HG03095 (cell line): Measurements from ENCODE around the gene C2CD4A.

Experiments used
- ATAC-seq: cut with Tn5 transposase; IDR thresholded peaks from one replicate; pipeline ENCODE4 v1.9.1; 2021; ENCODE audit warnings: moderate library complexity; ENCODE audit not compliant: unreplicated experiment

Gene C2CD4A

GRCh38 chr15:62059816-62060112, 7.0 kb upstream of the C2CD4A start:
- ATAC-seq, result peak; percentile 63

- ATAC-seq, result peak; percentile 82
Observed at GRCh38 chr15:62060113-62060895, 6.5 kb upstream of the C2CD4A start, which contains the start of gene VPS13C. Gene VPS13C, minus strand, starts transcription at chr15:62060447. Its CDS starts 73 bp downstream, at chr15:62060374.

GRCh38 chr15:62060896-62061280, 5.9 kb upstream of the C2CD4A start:
- no peak for ATAC-seq

- ATAC-seq, result no peak
Observed at GRCh38 chr15:62063825-62064635, 2.7 kb upstream of the C2CD4A start.

- ATAC-seq, result no peak
Observed at GRCh38 chr15:62067448-62068044, 769 bp downstream of the C2CD4A start.

- no peak for ATAC-seq
Observed at GRCh38 chr15:62068071-62068809, 1.5 kb downstream of the C2CD4A start.

GRCh38 chr15:62068810-62069167, 2.0 kb downstream of the C2CD4A start:
- ATAC-seq, result no peak

GRCh38 chr15:62069551-62069950, 2.8 kb downstream of the C2CD4A start:
- no peak for ATAC-seq

- ATAC-seq, result no peak
Observed at GRCh38 chr15:62071711-62072308, 5.0 kb downstream of the C2CD4A start.

GRCh38 chr15:62075595-62076277, 9.0 kb downstream of the C2CD4A start:
- no peak for ATAC-seq

- ATAC-seq, result no peak
Observed at GRCh38 chr15:62079594-62079993, 12.8 kb downstream of the C2CD4A start.

- ATAC-seq, result no peak
Observed at GRCh38 chr15:62083194-62084154, 16.7 kb downstream of the C2CD4A start.

- ATAC-seq, result no peak
Observed at GRCh38 chr15:62085740-62086139, 19.0 kb downstream of the C2CD4A start.

GRCh38 chr15:62087671-62088352, 21.0 kb downstream of the C2CD4A start:
- no peak for ATAC-seq

- no peak for ATAC-seq
Observed at GRCh38 chr15:62088353-62088693, 21.5 kb downstream of the C2CD4A start.

- ATAC-seq, result no peak
Observed at GRCh38 chr15:62089616-62090015, 22.8 kb downstream of the C2CD4A start.

- ATAC-seq, result no peak
Observed at GRCh38 chr15:62090988-62091387, 24.2 kb downstream of the C2CD4A start.

GRCh38 chr15:62093809-62094208, 27.0 kb downstream of the C2CD4A start:
- ATAC-seq, result no peak

GRCh38 chr15:62094388-62094787, 27.6 kb downstream of the C2CD4A start:
- no peak for ATAC-seq
